HEK293T (cell line): Measurements from ENCODE around the gene KCNJ5.

Experiments
- CTCF ChIA-PET: fragments of 350-600 bp; formaldehyde crosslinking; extraction: SDS; loops from one replicate; lab custom pipeline; 2021; ENCODE audit warnings: antibody characterized with exemption, inconsistent platforms; lab: Yijun Ruan, JAX
- POLR2A ChIA-PET: fragments of 350-600 bp; formaldehyde crosslinking; extraction: SDS; loops from one replicate; lab custom pipeline; 2020; ENCODE audit warnings: antibody characterized with exemption, inconsistent platforms; lab: Yijun Ruan, JAX
- DNase-seq: peaks from one replicate; pipeline ENCODE4 v3.0.0; 2012; ENCODE audit warnings: mixed read lengths; ENCODE audit errors: extremely low spot score
- ARNT ChIP-seq: fragments of 450-650 bp; IDR thresholded peaks from 2 replicates; pipeline ENCODE4 v1.6.1; 2017; ENCODE audit warnings: mild to moderate bottlenecking
- BHLHE40 ChIP-seq: fragments of 450-650 bp; IDR thresholded peaks from 2 replicates; pipeline ENCODE4 v1.6.1; 2016; ENCODE audit warnings: mild to moderate bottlenecking, moderate library complexity, borderline replicate concordance
- CTBP1 ChIP-seq: fragments of 450-650 bp; IDR thresholded peaks from 2 replicates; pipeline ENCODE4 v1.6.1; 2016; ENCODE audit warnings: borderline replicate concordance
- ELF4 ChIP-seq: fragments of 450-650 bp; IDR thresholded peaks from 2 replicates; pipeline ENCODE4 v1.6.1; 2017; ENCODE audit warnings: antibody characterized with exemption
- FOXA1 ChIP-seq: fragments of 450-650 bp; IDR thresholded peaks from 2 replicates; pipeline ENCODE4 v1.6.1; 2016; ENCODE audit warnings: mild to moderate bottlenecking
- FOXK2 ChIP-seq: fragments of 450-650 bp; IDR thresholded peaks from 2 replicates; pipeline ENCODE4 v1.6.1; 2016; ENCODE audit warnings: mild to moderate bottlenecking
- FOXM1 ChIP-seq: fragments of 450-650 bp; IDR thresholded peaks from 2 replicates; pipeline ENCODE4 v1.6.1; 2017; ENCODE audit warnings: mild to moderate bottlenecking, borderline replicate concordance
- HDGF ChIP-seq: fragments of 450-650 bp; IDR thresholded peaks from 2 replicates; pipeline ENCODE4 v1.6.1; 2017; ENCODE audit warnings: antibody characterized with exemption, borderline replicate concordance
- L3MBTL2 ChIP-seq: fragments of 450-650 bp; conservative IDR thresholded peaks from 2 replicates; pipeline ENCODE4 v1.6.1; 2016; ENCODE audit warnings: mild to moderate bottlenecking
- LEF1 ChIP-seq: fragments of 450-650 bp; IDR thresholded peaks from 2 replicates; pipeline ENCODE4 v1.6.1; 2017; ENCODE audit warnings: mild to moderate bottlenecking, borderline replicate concordance
- NFRKB ChIP-seq: fragments of 450-650 bp; IDR thresholded peaks from 2 replicates; pipeline ENCODE4 v1.6.1; 2016; ENCODE audit warnings: mild to moderate bottlenecking, moderate library complexity
- SP1 ChIP-seq: fragments of 450-650 bp; IDR thresholded peaks from 2 replicates; pipeline ENCODE4 v1.6.1; 2017
- SUZ12 ChIP-seq: fragments of 450-650 bp; IDR thresholded peaks from 2 replicates; pipeline ENCODE4 v1.6.1; 2016; ENCODE audit warnings: mild to moderate bottlenecking
- TARDBP ChIP-seq: fragments of 450-650 bp; IDR thresholded peaks from 2 replicates; pipeline ENCODE4 v1.6.1; 2016
- ZNF384 ChIP-seq: fragments of 450-650 bp; IDR thresholded peaks from 2 replicates; pipeline ENCODE4 v1.6.1; 2016
- TF ChIP-seq, protein P1 (sequence below): fragments of 450-650 bp; IDR thresholded peaks from 2 replicates; pipeline ENCODE4 v1.6.1; 2016

Gene KCNJ5

DNA sequence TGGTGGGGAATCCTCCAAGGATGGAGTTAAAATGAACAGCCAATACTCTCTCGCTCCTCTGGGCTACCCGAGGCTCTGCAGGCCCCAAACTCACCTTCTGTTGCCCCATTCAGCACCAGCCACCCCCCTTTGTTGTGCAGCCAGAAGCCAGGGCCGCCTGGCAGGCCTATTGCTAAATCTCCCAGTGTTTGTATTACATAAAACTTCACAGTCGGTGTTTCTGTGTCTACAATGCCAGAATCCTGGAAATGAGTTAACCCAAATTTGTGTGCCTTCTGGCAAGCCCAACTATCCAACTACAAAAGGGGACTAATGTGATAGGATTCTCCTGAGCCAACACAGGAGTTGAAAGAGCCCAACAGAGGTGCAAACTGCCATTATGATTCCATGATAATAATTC lies 9.3 kb downstream of the KCNJ5 start:
- ChIA-PET CTCF (interaction anchor here (1.4 kb wide), 1 partner anchor 56 kb away, joined by 3 read pairs; no protein-coding TSS in a partner anchor), POLR2A (no interaction called here)
- TF ChIP-seq, protein P1, sequence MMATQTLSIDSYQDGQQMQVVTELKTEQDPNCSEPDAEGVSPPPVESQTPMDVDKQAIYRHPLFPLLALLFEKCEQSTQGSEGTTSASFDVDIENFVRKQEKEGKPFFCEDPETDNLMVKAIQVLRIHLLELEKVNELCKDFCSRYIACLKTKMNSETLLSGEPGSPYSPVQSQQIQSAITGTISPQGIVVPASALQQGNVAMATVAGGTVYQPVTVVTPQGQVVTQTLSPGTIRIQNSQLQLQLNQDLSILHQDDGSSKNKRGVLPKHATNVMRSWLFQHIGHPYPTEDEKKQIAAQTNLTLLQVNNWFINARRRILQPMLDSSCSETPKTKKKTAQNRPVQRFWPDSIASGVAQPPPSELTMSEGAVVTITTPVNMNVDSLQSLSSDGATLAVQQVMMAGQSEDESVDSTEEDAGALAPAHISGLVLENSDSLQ: no peak
- TF ChIP-seq FOXK2 (no peak), FOXM1 (no peak), LEF1 (no peak), SUZ12 (no peak), CTBP1 (no peak), ARNT (no peak), SP1 (no peak), BHLHE40 (no peak), NFRKB (no peak), ELF4 (no peak), L3MBTL2 (no peak), TARDBP (no peak), ZNF384 (no peak), HDGF (no peak), FOXA1 (no peak)
- no peak for DNase-seq

DNA sequence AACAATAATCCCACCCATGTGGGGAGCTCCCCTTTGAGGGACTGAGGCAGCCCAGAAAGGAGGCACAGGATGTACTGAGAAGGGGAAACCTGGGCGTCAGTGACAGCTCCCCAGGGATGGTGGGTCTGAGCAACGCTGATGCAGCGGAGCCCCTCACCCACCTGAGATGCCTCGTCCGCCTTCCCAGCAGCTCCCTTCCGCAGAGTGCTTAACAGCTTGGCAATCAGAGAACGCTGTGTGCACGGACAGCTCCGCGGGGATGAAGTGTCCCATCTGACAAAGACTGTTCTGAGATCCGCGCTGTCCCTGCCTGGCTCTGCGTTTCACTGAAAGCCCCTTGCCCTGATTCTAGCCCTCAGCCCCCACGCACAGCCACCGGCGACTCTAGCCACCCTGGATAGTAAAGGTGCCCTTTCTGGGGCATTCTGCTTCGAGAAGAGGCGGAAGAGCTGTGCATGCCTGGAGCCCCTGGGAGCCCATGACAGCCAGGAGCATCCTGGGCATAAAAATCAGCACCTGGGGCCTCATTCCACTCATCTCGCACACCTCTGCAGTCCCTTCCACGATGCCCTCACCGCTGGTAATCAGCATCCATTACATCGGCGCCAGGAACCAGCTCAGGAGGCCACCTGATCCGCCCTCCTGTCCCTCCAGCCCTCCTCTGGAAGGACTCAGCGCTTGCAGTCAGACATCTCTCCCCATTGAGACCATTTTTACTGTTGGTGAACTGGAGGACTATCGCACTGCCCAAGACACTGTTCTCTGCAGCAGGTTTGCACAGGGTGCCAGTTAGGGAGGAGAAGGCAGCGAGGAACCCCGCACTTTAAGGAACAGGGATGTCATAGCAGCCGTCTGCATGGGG lies 10.7 kb downstream of the KCNJ5 start:
- ChIA-PET POLR2A (no interaction called here), CTCF (interaction anchor here (1.4 kb wide), 1 partner anchor 54 kb away, joined by 3 read pairs; no protein-coding TSS in a partner anchor)
- TF ChIP-seq SP1: no peak
- TF ChIP-seq L3MBTL2: no peak
- no peak for DNase-seq

DNA sequence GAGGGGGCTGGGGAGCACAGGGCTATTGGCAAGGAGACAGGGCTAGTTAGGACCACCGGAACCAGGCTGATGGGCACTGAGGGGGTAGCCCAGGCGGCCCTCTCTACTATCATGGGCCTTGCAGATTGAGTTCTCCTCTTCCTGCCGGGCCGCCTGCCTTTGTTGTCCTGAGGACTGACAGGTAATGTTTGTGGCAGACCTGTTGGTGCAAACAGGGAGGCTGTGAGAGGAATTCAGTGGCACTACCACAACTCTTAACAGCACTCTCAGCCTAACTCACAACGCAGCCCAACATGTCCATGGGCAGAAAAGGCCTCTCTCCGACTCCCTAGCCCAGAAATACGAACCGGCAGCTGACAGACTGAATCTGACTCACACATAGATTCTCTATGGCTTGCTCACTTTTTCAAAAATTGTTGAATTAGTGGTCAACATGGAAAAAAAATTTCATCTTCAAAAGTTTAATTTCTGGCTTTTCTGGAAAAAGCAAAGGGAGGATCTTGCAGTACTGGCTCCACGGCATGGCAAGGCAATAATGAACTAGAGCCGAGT lies 11.4 kb downstream of the KCNJ5 start:
- ChIA-PET CTCF (interaction anchor here (1.0 kb wide), 1 partner anchor 8 kb away, joined by 3 read pairs; no protein-coding TSS in a partner anchor), POLR2A (no interaction called here)
- TF ChIP-seq L3MBTL2 (no peak), FOXA1 (no peak), SUZ12 (no peak), HDGF (no peak), TARDBP (no peak), CTBP1 (no peak), SP1 (no peak), ARNT (no peak), FOXM1 (no peak), NFRKB (no peak), ELF4 (no peak), LEF1 (no peak), FOXK2 (no peak), BHLHE40 (no peak), ZNF384 (no peak)
- TF ChIP-seq, protein P1: no peak
- no peak for DNase-seq

DNA sequence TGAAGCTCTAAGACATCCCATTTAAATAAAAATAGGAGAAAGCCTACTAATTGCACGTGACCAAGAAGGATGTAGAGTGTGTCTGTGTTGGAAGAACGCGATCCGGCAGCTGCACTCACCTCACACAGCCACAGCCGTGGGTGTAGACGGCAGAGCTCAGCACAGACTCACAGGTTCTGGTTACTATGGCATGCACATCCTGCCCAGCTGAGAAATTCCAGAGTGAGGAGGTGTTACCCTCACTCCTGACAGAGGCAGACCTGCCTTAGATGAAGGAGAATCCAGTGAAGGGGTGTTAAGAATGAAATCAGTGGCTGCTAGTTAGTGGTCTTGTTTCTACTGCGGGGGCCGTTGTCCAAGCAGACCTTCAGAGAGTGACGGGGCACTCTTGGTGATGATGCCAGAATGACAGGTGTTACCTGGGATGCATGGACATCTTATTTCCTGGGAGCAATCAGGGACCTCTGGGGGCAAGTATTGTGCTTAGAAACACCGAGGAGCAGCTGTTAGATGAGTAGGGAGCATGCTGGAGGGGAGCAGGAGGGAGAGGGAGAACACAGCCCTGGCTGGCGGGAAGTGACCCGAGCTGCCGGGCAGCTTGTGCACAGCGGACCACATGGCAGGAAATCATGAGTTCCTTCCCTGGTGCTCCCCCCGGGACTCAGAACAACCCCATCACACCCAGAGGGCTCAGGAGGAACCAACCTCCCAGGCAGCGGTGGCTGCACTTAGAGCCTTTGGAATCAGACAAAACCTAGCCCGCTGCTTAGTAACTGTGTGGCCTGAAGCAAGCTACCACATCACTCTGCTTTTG lies 12.3 kb downstream of the KCNJ5 start:
- no peak for DNase-seq
- no peak for TF ChIP-seq NFRKB
- TF ChIP-seq, protein P1: no peak
- TF ChIP-seq FOXA1: no peak
- TF ChIP-seq ELF4: no peak
- TF ChIP-seq TARDBP: no peak
- no peak for TF ChIP-seq ZNF384
- TF ChIP-seq HDGF: no peak
- TF ChIP-seq CTBP1: no peak
- TF ChIP-seq LEF1: no peak
- POLR2A ChIA-PET: no interaction called here

DNA sequence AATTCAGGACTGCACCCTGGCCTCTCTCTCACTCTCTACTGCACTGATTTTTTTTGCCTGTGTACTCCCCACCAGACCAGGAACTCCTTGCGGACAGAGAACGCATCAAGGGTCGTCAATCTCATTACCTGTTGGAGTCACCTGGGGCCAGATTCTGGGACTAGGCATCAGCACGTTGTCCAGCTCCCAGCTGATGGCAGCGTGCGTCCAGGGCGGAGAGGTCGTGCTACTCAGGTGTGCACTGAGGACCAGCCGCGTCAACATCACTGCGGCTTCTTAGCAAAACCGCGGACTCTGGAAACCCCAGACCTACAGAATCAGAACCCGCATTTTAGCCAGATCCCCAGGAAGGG lies 13.1 kb downstream of the KCNJ5 start:
- ChIA-PET POLR2A (interaction anchor here (1.1 kb wide), 1 partner anchor 59 kb away, joined by 3 read pairs; no protein-coding TSS in a partner anchor), CTCF (interaction anchor here (1.2 to 1.4 kb wide), 2 partner anchors 19 to 27 kb away, joined by 3 to 7 read pairs; no protein-coding TSS in a partner anchor)
- DNase-seq: no peak
- TF ChIP-seq FOXK2 (no peak), NFRKB (no peak), ARNT (no peak), CTBP1 (no peak), LEF1 (no peak), HDGF (no peak), ELF4 (no peak), BHLHE40 (no peak)

More for the DNA sequence above, 12.3 kb downstream of the KCNJ5 start:
- CTCF ChIA-PET: interaction anchor here (1.0 to 1.4 kb wide), 2 partner anchors 9 to 18 kb away, joined by 3 to 7 read pairs; no protein-coding TSS in a partner anchor
